Stimulated activated CD8-positive, alpha-beta memory T cell treated with anti-CD3 and anti-CD28 coated beads, Interleukin-2, amount 100 ng/mL, for 1 hour (primary cell): Measurements from ENCODE around the gene TNS4.

Source experiments
- DNase-seq, 2 donors: peaks; one replicate each; pipeline ENCODE4 v3.0.0-alpha.2; 2020; ENCODE audit warnings: low read depth in 2 of 2

TNS4 gene

GRCh38 chr17:40473573-40474365 lies 27.7 kb downstream of the TNS4 start:
- DNase-seq = no peak

GRCh38 chr17:40472733-40473452 lies 28.5 kb downstream of the TNS4 start:
- DNase-seq = no peak

- DNase-seq = no peak
These were observed 29.3 kb downstream of the TNS4 start for GRCh38 chr17:40471846-40472732.

DNA sequence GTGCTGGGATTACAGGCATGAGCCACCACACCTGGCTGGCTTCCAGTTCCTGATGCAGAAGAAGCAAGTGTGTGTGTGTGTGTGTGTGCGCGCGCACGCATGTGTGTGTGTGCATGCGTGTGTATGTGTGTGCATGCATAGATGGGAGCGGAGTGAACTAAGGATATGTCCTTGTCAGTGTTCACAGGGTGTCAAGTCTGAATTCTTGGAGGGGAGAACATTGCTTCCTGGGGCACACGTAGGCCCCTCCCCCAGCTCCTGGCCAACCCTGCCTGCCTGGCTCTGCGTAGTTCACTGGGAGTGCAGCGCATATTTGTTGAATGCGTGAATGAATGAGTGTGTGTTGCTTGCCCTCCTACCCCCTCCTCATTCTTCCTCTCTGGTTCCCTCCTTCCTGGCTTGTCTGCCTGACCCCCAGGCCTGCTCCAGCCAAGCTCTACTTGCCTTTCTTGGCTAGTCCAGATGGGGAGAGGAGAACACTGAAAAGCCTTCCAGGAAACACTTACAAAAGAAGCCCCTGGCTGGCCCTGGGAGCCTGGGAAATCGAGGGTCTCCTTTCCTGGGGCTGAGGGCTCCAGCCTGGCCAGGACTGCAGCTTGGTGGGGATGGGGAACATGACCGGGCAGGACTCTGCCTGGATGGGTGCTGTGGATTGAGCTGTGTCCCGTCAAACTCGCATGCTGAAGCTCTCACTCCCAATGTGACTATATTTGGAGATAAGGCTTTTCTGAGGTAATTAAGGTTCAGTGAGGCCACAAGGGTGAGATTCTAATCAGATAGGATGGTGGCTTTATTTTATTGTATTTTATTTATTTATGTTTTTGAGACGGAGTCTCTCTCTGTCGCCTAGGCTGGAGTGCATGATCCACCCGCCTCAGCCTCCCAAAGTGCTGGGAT lies 30.2 kb downstream of the TNS4 start:
- no peak for DNase-seq

GRCh38 chr17:40469805-40470675 lies 31.4 kb downstream of the TNS4 start:
- DNase-seq = no peak

- no peak for DNase-seq
These were observed 32.9 kb downstream of the TNS4 start for GRCh38 chr17:40468560-40468959.

- DNase-seq = no peak
These were observed 34.0 kb downstream of the TNS4 start for GRCh38 chr17:40467281-40467867.

DNA sequence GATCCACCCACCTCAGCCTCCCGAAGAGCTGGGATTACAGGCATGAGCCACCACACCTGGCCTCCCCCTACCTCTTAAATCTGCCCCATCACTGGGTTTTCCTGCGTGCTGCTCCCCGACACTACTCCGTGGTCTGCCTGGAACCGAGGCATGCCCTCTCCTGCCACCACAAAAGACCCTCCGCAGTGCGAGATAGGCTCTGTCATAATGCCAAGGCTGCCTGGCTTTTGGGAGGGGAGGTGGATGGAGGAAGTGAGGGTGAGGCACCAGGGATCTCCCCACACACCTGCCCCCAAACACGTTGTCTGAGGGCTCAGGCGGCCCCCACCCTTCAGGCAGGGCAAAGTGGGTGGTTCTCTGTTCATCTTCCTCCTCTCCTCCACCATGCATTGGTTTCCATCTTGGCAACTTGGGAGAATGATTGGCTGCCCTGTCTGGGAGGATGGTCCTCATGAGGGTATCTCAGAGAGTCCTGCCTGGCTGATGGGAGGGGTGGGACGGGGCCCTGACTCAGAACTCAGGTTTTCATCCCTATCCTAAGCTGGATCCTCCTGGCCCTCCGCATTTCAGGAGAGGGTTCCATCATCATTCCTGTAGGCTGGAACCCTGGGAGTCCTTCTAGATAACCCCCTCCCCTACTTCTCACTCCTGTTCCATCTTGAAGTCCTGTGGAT lies 35.0 kb downstream of the TNS4 start:
- DNase-seq = no peak

DNA sequence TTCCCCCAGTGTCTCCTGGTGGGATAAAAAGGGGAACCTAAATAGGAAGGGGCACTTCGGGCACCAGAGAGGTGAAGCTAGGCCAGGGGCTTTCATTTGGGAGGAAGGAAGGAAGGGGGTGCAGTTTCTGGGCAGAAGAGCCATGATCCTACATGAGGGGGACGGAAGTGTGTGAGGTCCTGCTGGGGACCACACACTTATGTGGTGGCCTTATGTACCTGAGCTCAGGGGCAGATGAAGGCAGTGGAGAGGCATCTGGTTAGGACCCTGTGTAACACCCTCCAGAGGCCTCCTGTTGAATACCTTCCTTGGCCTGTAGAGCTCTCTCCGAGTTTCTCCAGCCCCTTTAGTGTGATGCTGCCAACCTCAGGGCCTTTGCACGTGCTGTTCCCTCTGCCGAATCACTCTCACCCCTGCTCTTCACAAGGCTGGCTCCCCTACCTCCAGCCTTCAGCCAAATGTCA lies 37.0 kb downstream of the TNS4 start:
- DNase-seq = no peak

DNA sequence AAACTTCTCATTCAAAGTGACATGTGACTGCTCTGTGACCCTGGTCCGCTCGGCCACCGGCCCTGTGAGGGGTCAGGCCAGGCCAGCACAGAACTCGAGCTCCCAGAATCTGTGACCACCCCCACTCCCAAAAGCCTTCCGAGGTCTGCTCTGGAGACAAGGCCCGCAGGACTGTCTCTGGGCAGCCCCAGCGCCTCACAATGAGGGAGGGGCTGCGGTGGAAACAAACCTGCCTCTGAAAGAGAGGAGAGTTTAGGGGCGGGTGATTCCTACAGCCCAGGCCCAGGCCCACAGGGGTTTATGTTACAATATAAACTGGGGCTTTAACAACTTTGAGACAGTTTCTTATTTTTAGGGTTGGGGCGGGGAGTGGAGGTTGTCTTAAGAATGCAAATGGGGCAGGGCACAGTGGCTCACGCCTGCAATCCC lies 38.3 kb downstream of the TNS4 start:
- DNase-seq = no peak

DNA sequence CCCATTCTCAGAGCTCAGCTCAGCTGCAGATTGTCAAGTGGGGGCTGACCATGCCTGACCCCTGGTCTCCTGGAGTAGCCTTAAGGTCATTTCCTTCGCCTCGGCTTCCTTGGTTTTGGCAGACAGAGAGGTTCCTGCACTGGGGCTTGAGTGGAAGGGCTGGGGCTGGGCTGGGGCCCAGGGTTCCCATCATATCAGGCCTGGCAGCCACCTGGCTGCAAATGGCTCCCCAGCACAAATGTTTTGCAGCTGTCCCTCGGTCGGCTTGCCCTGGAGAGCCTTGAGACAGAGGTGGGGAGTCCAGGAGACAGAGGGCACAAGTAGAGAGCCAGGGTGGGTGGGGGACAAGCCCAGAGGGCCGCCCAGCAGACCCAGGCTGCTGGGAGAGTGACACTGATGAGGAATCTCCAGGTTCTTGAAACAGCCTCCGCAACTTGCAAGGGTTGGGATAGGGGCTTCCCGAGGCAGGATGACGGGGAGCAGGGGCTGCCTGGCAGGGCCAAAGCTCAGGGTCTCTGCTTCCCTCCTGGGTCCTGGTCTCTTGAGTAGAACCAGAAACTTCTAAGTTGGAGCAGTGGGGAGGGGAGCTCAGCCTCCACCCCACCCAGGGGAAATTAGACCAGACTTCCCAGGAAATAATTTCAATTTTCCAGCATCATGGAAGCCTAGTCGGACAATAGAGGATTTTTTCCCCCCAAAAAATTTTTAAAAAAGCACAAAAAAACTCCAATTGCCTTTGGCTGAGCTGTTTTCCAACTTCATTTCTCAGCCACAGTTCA lies 38.9 kb downstream of the TNS4 start:
- DNase-seq = no peak

- DNase-seq = no peak
These were observed 39.6 kb downstream of the TNS4 start for GRCh38 chr17:40461732-40462342.

GRCh38 chr17:40460968-40461731 lies 40.3 kb downstream of the TNS4 start:
- DNase-seq = no peak

GRCh38 chr17:40460604-40460967 lies 40.8 kb downstream of the TNS4 start:
- DNase-seq = no peak

DNA sequence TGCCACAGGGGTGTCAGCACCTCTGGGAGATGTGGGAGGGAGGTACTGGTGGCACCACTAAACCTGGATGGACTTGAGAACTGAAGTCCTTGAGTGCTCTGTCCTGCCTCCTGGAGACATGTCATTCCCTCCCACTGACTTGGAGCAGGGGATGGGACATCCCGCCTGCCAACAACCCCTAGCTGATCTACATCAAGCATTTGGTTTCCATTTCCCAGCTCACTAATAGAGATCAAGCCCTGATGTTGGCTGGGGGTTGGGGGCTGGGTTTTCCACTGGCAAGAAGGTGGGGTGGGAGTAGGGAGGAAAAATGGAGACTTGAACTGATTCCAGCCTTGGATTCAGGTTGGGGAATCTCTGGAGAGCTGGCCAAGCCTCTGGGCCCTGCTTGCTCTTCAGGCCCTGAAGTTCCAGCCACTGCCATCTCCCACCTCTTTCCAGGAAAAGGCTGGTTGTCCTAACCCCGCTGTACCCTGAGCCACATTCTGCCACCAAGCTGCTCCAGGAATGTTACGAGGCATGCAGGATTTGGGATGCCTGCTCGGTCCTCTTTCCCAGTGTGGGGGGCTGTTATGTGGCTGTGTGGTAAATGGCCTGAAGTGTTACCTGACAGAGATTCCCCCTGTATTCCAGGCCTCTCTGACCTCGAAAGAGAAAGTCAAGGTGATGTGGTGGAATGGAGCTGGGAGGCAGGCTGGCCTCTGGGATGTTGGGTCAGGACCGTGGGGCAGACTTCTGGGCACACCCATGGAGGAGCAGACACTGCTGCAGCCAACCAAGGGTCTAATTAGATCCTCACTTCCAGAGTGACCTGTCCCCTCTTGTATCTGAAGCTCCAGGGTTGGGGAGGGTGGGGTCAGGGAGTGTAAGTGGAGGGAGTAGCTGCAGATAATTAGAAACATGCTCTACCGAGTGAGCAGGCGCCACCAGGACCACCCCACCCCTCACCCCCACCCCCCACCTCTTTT lies 41.5 kb downstream of the TNS4 start:
- DNase-seq = no peak
